HG03378 (cell line): Measurements from ENCODE around the gene LGSN.
A peak's percentile ranks its signal among the peaks of the same experiment; 100 is the strongest.
"Not testable (repeated sequence)": the region's sequence is repeated elsewhere in the genome, so short reads cannot be mapped to it uniquely, and the experiment has no call there.

ENCODE experiments used
- ATAC-seq: cut with Tn5 transposase; IDR thresholded peaks from one replicate; pipeline ENCODE4 v1.9.1; 2021; ENCODE audit warnings: mild to moderate bottlenecking, moderate library complexity; ENCODE audit not compliant: unreplicated experiment

Gene LGSN

GRCh38 chr6:63319939-63320338 is at the start of gene LGSN:
LGSN (minus strand) TSS chr6:63319983; CDS start chr6:63319943, 40 bp downstream.
- no peak for ATAC-seq

- ATAC-seq, result no peak
Measured at GRCh38 chr6:63368347-63368746, 48.6 kb upstream of the LGSN start.

- not testable (repeated sequence) for ATAC-seq
Measured at GRCh38 chr6:63362500-63363120, 42.8 kb upstream of the LGSN start.

GRCh38 chr6:63357384-63357783 is 37.6 kb upstream of the LGSN start:
- ATAC-seq, result not testable (repeated sequence)

- ATAC-seq, result no peak
Measured at GRCh38 chr6:63355632-63356031, 35.8 kb upstream of the LGSN start.

GRCh38 chr6:63353286-63353630 is 33.5 kb upstream of the LGSN start:
- no peak for ATAC-seq

- peak; percentile 91 for ATAC-seq
Measured at GRCh38 chr6:63352544-63353285, 32.9 kb upstream of the LGSN start.

- ATAC-seq, result peak; percentile 38
Measured at GRCh38 chr6:63352069-63352543, 32.3 kb upstream of the LGSN start.

- ATAC-seq, result no peak
Measured at GRCh38 chr6:63349401-63349800, 29.6 kb upstream of the LGSN start.

- ATAC-seq, result no peak
Measured at GRCh38 chr6:63348836-63349235, 29.1 kb upstream of the LGSN start.

- ATAC-seq, result peak; percentile 55
Measured at GRCh38 chr6:63347599-63347998, 27.8 kb upstream of the LGSN start.

- ATAC-seq, result no peak
Measured at GRCh38 chr6:63346217-63346835, 26.5 kb upstream of the LGSN start.

GRCh38 chr6:63340351-63340750 is 20.6 kb upstream of the LGSN start:
- no peak for ATAC-seq

- ATAC-seq, result not testable (repeated sequence)
Measured at GRCh38 chr6:63334652-63335051, 14.9 kb upstream of the LGSN start.

- no peak for ATAC-seq
Measured at GRCh38 chr6:63333440-63333839, 13.7 kb upstream of the LGSN start.

- ATAC-seq, result not testable (repeated sequence)
Measured at GRCh38 chr6:63326630-63327029, 6.8 kb upstream of the LGSN start.

- ATAC-seq, result no peak
Measured at GRCh38 chr6:63322981-63323380, 3.2 kb upstream of the LGSN start.

- ATAC-seq, result no peak
Measured at GRCh38 chr6:63321821-63322220, 2.0 kb upstream of the LGSN start.

- no peak for ATAC-seq
Measured at GRCh38 chr6:63317641-63318040, 2.1 kb downstream of the LGSN start.

GRCh38 chr6:63316113-63316512 is 3.7 kb downstream of the LGSN start:
- ATAC-seq, result no peak

GRCh38 chr6:63313111-63313510 is 6.7 kb downstream of the LGSN start:
- ATAC-seq, result no peak
